Liver (tissue), 9 donors: ENCODE measurements around the gene CPEB1. TPM values are rescaled to one million over a fixed set of nuclear protein-coding genes. Genes with fewer than 3 reads are reported as not detected.

Experiments
- DNase-seq: peaks from one replicate; pipeline ENCODE4 v3.0.0-alpha.2; 2017; ENCODE audit warnings: low spot score
- H3K27ac ChIP-seq, 2 donors: one replicate each; pipeline ENCODE4 v1.7.0; 2013; ENCODE audit warnings: inconsistent platforms in 2 of 2, low read length in 2 of 2, control low read depth in 1 of 2, low read depth in 1 of 2, mild to moderate bottlenecking in 1 of 2
- H3K27me3 ChIP-seq, 4 donors: one replicate each; pipeline versions ENCODE4 v1.6.1 to v1.7.0; 2013; ENCODE audit warnings: low read length in 3 of 4, inconsistent platforms in 1 of 4, mild to moderate bottlenecking in 1 of 4, moderate library complexity in 1 of 4; ENCODE audit not compliant: control insufficient read depth in 4 of 4, insufficient read depth in 4 of 4
- H3K36me3 ChIP-seq, 4 donors: one replicate each; pipeline versions ENCODE4 v1.6.1 to v1.7.0; 2013; ENCODE audit warnings: low read length in 3 of 4, mild to moderate bottlenecking in 3 of 4, low read depth in 1 of 4, moderate library complexity in 1 of 4; ENCODE audit not compliant: control insufficient read depth in 4 of 4, insufficient read depth in 3 of 4
- H3K4me1 ChIP-seq, 4 donors: one replicate each; pipeline versions ENCODE4 v1.6.1 to v1.7.0; 2013; ENCODE audit warnings: low read length in 3 of 4, mild to moderate bottlenecking in 3 of 4, moderate library complexity in 1 of 4; ENCODE audit not compliant: control insufficient read depth in 4 of 4, insufficient read depth in 4 of 4
- H3K4me3 ChIP-seq, 3 donors: one replicate each; pipeline versions ENCODE4 v1.6.1 to v1.7.0; 2013; ENCODE audit warnings: low read length in 3 of 3, control low read depth in 1 of 3, low read depth in 1 of 3, mild to moderate bottlenecking in 1 of 3
- H3K9ac ChIP-seq, 2 donors: one replicate each; pipeline ENCODE4 v1.7.0; 2013; ENCODE audit warnings: low read length in 2 of 2, mild to moderate bottlenecking in 2 of 2, moderate library complexity in 2 of 2, control low read depth in 1 of 2, low read depth in 1 of 2
- H3K9me3 ChIP-seq, 4 donors: one replicate each; pipeline versions ENCODE4 v1.6.1 to v1.7.0; 2013; ENCODE audit warnings: low read length in 3 of 4; ENCODE audit not compliant: control insufficient read depth in 4 of 4
- CTCF ChIP-seq: fragments of 150-350 bp; IDR thresholded peaks from 2 replicates; pipeline ENCODE4 v1.5.1; 2017; ENCODE audit warnings: improper control_type of control experiment, low read depth, low read length; ENCODE audit not compliant: missing input control
- FOXA1 ChIP-seq: IDR thresholded peaks from 2 replicates; pipeline ENCODE4 v1.6.1; 2016; ENCODE audit warnings: antibody characterized with exemption
- GABPA ChIP-seq, 2 donors: IDR thresholded peaks in 1 of 2; conservative IDR thresholded peaks in 1 of 2; 2 replicates each; pipeline ENCODE4 v1.6.1; 2016; ENCODE audit warnings: antibody characterized with exemption in 2 of 2, mild to moderate bottlenecking in 1 of 2, moderate library complexity in 1 of 2
- HNF4A ChIP-seq, 2 donors: conservative IDR thresholded peaks; 2 replicates each; pipeline ENCODE4 v1.6.1; 2016; ENCODE audit warnings: antibody characterized with exemption in 2 of 2, mild to moderate bottlenecking in 2 of 2
- JUND ChIP-seq, 2 donors: IDR thresholded peaks; 2 replicates each; pipeline ENCODE4 v1.6.1; 2016; ENCODE audit warnings: antibody characterized with exemption in 2 of 2
- NR2F2 ChIP-seq: IDR thresholded peaks from 2 replicates; pipeline ENCODE4 v1.6.1; 2016; ENCODE audit warnings: antibody characterized with exemption
- RAD21 ChIP-seq, 2 donors: IDR thresholded peaks; 2 replicates each; pipeline ENCODE4 v1.6.1; 2016; ENCODE audit warnings: antibody characterized with exemption in 2 of 2, mild to moderate bottlenecking in 2 of 2
- REST ChIP-seq: IDR thresholded peaks from 2 replicates; pipeline ENCODE4 v1.6.1; 2016; ENCODE audit warnings: antibody characterized with exemption, mild to moderate bottlenecking
- RXRA ChIP-seq, 2 donors: IDR thresholded peaks; 2 replicates each; pipeline ENCODE4 v1.6.1; 2017 to 2018; ENCODE audit warnings: antibody characterized with exemption in 2 of 2, mild to moderate bottlenecking in 1 of 2
- SP1 ChIP-seq: IDR thresholded peaks from 2 replicates; pipeline ENCODE4 v1.6.1; 2018; ENCODE audit warnings: antibody characterized with exemption, mild to moderate bottlenecking
- TAF1 ChIP-seq: conservative IDR thresholded peaks from 2 replicates; pipeline ENCODE4 v1.6.1; 2016; ENCODE audit warnings: antibody characterized with exemption, mild to moderate bottlenecking
- WGBS: extraction: QIAGEN DNeasy Blood & Tissue Kit; methylation state at CpG from one replicate; pipeline ENCODE4 v1.1.7; 2013; 5-methylcytosine and 5-hydroxymethylcytosine counted together
- polyA plus RNA-seq, 2 donors: library from polyadenylated mRNA; stranded (reverse) in 1 of 2; unstranded in 1 of 2; fragments of 200-250 nt in 1 of 2; fragments of >200 nt in 1 of 2; fragmentation: Nextera tagmentation in 1 of 2; extraction: Ambion mirVana in 1 of 2; gene quantifications; one replicate each; pipeline versions ENCODE4 v1.2.1 to v1.2.3, GENCODE V29; 2013 to 2015
- total RNA-seq, 2 donors: library from RNA; depleted of rRNA; stranded (reverse); fragments of >200 nt; gene quantifications; one replicate each; pipeline ENCODE4 v1.2.3, GENCODE V29; 2014
- TF ChIP-seq, protein P1 (sequence below): IDR thresholded peaks from 2 replicates; pipeline ENCODE4 v1.6.1; 2016; ENCODE audit warnings: antibody characterized with exemption
- TF ChIP-seq, protein P2 (sequence below): IDR thresholded peaks from 2 replicates; pipeline ENCODE4 v1.6.1; 2016; ENCODE audit warnings: antibody characterized with exemption
- TF ChIP-seq, protein P3 (sequence below): IDR thresholded peaks from 2 replicates; pipeline ENCODE4 v1.6.1; 2016; ENCODE audit warnings: antibody characterized with exemption
- donor health status: healthy.
- donor health status: healthy.
- donor health status: healthy.
- donor health status: healthy.
- donor health status: healthy.

The CPEB1 gene
- total and polyA plus RNA-seq, 4 donors = under 0.01 to 0.14 (median 0.05) TPM; not detected in 1

DNA sequence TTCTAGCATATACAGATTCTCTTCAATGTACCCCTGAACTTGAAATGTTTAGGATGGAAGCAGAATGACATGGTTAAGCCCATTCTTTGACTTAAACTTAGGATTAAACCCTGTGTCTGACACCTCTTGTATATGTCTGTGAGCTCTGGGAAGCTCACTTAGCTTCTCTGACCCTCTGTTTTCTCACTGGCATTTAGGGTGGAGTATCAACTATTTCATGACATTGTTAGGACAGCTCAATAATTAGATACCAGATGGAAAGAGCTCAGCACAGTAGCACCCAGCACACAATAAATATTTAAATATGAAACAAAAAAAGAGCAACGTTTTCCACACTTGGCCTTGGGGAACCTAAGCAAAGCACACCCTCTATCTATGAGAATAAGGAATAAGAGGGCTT, 88.7 kb downstream of the CPEB1 start:
- no peak for DNase-seq
- no peaks in the 10 kb centered on the region for H3K36me3 ChIP-seq
- TF ChIP-seq, protein P1, sequence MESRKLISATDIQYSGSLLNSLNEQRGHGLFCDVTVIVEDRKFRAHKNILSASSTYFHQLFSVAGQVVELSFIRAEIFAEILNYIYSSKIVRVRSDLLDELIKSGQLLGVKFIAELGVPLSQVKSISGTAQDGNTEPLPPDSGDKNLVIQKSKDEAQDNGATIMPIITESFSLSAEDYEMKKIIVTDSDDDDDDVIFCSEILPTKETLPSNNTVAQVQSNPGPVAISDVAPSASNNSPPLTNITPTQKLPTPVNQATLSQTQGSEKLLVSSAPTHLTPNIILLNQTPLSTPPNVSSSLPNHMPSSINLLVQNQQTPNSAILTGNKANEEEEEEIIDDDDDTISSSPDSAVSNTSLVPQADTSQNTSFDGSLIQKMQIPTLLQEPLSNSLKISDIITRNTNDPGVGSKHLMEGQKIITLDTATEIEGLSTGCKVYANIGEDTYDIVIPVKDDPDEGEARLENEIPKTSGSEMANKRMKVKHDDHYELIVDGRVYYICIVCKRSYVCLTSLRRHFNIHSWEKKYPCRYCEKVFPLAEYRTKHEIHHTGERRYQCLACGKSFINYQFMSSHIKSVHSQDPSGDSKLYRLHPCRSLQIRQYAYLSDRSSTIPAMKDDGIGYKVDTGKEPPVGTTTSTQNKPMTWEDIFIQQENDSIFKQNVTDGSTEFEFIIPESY = no peak
- TF ChIP-seq JUND (IDR thresholded peaks at IDR 0.05) = no peak
- no peak for TF ChIP-seq FOXA1
- no peak for TF ChIP-seq CTCF
- TF ChIP-seq RAD21 (IDR thresholded peaks at IDR 0.05) = no peak
- no peak for TF ChIP-seq NR2F2
- TF ChIP-seq RXRA (IDR thresholded peaks at IDR 0.05) = no peak
- TF ChIP-seq, protein P2, sequence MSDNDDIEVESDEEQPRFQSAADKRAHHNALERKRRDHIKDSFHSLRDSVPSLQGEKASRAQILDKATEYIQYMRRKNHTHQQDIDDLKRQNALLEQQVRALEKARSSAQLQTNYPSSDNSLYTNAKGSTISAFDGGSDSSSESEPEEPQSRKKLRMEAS = no peak
- H3K27me3 ChIP-seq = no peaks in the 10 kb centered on the region
- WGBS = 33% methylated on average over 1 of the region's 1 CpG
- no peak overlapping the region for H3K9ac ChIP-seq
- no peak overlapping the region for H3K27ac ChIP-seq
- H3K4me3 ChIP-seq = no peak overlapping the region
- no peaks in the 10 kb centered on the region for H3K4me1 ChIP-seq
- H3K9me3 ChIP-seq = no peaks in the 10 kb centered on the region

DNA sequence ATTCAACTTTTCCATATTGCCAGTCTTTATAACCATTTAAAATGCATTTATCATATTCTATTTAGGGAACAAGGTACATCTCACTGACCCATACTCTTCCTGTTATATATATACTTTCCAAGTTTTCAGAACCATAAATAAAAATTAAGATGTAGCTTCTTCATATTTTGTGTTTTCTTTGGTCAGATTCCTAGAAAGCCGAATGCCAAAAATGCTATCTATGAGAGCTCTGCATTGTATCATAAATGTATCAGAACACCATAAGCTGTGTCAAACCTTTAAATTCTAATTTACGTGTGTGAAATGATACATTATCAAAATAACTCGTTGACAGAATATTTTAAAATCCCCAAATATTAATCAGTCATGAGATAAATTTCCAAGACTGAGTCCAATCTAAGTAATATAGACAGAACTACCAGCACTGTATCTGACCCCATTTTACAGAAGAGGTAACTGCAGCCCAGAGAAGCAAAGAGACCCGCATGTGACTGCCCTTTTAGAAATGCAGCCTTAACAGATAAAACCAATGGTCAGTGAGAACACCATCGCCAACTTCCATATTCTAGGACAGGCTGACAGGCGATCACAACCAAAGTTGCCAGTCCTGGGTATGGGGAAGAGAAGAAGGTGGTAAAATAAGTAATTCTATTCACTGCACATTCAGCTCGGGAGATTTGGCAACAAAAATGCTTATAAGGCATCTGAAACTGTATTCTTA, 90.7 kb downstream of the CPEB1 start:
- no peak for DNase-seq
- TF ChIP-seq JUND (IDR thresholded peaks at IDR 0.05) (no peak), REST (no peak), CTCF (no peak), NR2F2 (no peak), TAF1 (no peak), SP1 (no peak), RXRA (IDR thresholded peaks at IDR 0.05) (no peak), RAD21 (IDR thresholded peaks at IDR 0.05) (no peak), HNF4A (conservative IDR thresholded peaks at IDR 0.05) (no peak), GABPA (IDR thresholded peaks at IDR 0.05 in 1 of 2, conservative IDR thresholded peaks at IDR 0.05 in 1 of 2) (no peak)
- TF ChIP-seq, protein P3, sequence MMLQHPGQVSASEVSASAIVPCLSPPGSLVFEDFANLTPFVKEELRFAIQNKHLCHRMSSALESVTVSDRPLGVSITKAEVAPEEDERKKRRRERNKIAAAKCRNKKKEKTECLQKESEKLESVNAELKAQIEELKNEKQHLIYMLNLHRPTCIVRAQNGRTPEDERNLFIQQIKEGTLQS = no peak
- TF ChIP-seq, protein P1 = no peak
- WGBS = 79% methylated on average over 7 of the region's 7 CpGs
- Histone ChIP-seq H3K9ac (no peak overlapping the region), H3K27ac (no peak overlapping the region), H3K9me3 (no peaks in the 10 kb centered on the region), H3K4me3 (no peak overlapping the region), H3K4me1 (no peaks in the 10 kb centered on the region), H3K36me3 (no peaks in the 10 kb centered on the region), H3K27me3 (no peaks in the 10 kb centered on the region)
